ENCODE results near the gene CABP7. TPM values are rescaled to one million over a fixed set of nuclear protein-coding genes. Genes with fewer than 3 reads are reported as not detected.
A peak's percentile ranks its signal among the peaks of the same experiment; 100 is the strongest.

Gene CABP7
- total and polyA plus RNA-seq, 2 of the 13 experiments (the other 11 are each of a cell fraction or from before 2014, with no cell fraction given), result 0.08 TPM; not detected in 1

DNA sequence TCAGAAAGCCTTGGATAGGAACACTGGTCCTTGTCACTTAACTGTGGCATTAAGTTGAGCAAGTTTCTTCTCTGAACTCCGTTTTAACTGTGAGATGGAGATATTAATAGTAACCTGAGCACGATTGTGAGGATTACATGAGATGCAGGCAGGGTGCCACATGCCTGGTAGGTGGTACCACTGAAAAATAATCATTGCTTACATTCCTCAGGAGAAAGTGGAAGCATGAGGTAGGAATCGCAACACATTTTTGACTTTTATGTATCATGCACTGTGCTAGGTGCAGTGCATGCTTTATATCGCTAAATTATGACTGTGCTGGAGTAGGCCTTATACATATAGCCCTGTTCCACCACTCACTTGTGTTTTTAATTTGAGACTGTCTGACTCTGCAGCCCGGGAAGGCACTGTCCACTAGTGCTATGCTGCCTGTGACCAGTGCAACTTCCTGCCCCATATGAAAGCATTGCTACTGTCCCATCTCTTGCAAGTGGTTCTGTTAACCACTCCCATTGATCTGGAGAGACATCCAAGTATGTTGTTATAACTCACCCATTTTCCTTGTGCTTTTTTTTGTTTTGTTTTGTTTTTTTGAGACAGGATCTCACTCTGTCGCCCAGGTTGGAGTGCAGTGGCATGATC lies 48.4 kb downstream of the CABP7 start:
- Histone ChIP-seq H3K27me3 (ENCODE audit: control insufficient read depth in 1 of 2, insufficient read depth in 2 of 2, low read length in 2 of 2) (peaks cover 0 to 4% of the 10 kb centered on the region in 2 experiments; a peak in 1 of 5 replicates), H3K27ac (ENCODE audit: extremely low read length, insufficient read depth, low read length) (peak overlapping the region; percentile 88), H3K79me2 (ENCODE audit: insufficient read depth, low read length) (peaks cover 33% of the 10 kb centered on the region), H4K20me1 (ENCODE audit: insufficient read depth, low read length) (no peaks in the 10 kb centered on the region), H2AFZ (ENCODE audit: low read length) (no peak overlapping the region), H3K4me3 (replicated peaks in 1 of 3; ENCODE audit: insufficient read depth in 1 of 3, low read depth in 2 of 3, low read length in 3 of 3) (peak overlapping the region; percentile 95), H3K9me3 (ENCODE audit: low read length) (no peaks in the 10 kb centered on the region), H3K9ac (ENCODE audit: insufficient read depth, low read depth, low read length) (peak overlapping the region; percentile 94), H3K4me1 (ENCODE audit: insufficient read depth, low read length) (peaks cover 69% of the 10 kb centered on the region), H3K4me2 (ENCODE audit: low read depth, low read length) (peak overlapping the region; percentile 87), H3K36me3 (replicated peaks in 1 of 2; ENCODE audit: control insufficient read depth in 1 of 2, insufficient read depth in 2 of 2, low read length in 2 of 2) (no peaks in the 10 kb centered on the region; a peak in 1 of 5 replicates)
- no peak for ATAC-seq
- DNase-seq (ENCODE audit: low spot score), result no peak
- ChIA-PET POLR2A (interaction anchor here (3.6 kb wide), 1 partner anchor 14 kb away, joined by 17 read pairs; no protein-coding TSS in a partner anchor), CTCF (ENCODE audit: low intra/inter-chr PET ratio, low total read pairs) (no interaction called here)
- intact Hi-C loops (cut with micrococcal nuclease; ENCODE audit: unreplicated experiment) (no loop called here), in situ Hi-C loops (cut with HindIII; ENCODE audit: extremely low pct_ligation_motif_present, low pct_unique_long_range_greater_than_20kb) (no loop called here)
- FAIRE-seq, result no peak
- WGBS (ENCODE audit: low lambda C conversion rate), result 20% methylated on average over 6 of the region's 6 CpGs
- BruUV-seq (replicated peaks), result no TSS peak
- TF ChIP-seq MZF1 (CRISPR knock-in tag; IDR thresholded peaks at IDR 0.05; ENCODE audit: borderline replicate concordance) (no peak), ARID4A (CRISPR knock-in tag; IDR thresholded peaks at IDR 0.05; ENCODE audit: borderline replicate concordance) (0 out of 2 replicates have a peak, but pooled peaks have one; percentile 2), ISX (CRISPR knock-in tag; conservative IDR thresholded peaks at IDR 0.05) (no peak), MED13 (CRISPR knock-in tag; IDR thresholded peaks at IDR 0.05) (no peak), RFXAP (CRISPR knock-in tag; IDR thresholded peaks at IDR 0.05; ENCODE audit: borderline replicate concordance) (no peak), NAIF1 (CRISPR knock-in tag; IDR thresholded peaks at IDR 0.05; ENCODE audit: borderline replicate concordance) (no peak), BRF2 (CRISPR knock-in tag; IDR thresholded peaks at IDR 0.05) (no peak), TAF1 (CRISPR knock-in tag; IDR thresholded peaks at IDR 0.05) (peak; percentile 40; the same call in 1 of the 2 replicates), ZNF343 (CRISPR knock-in tag; IDR thresholded peaks at IDR 0.05) (0 out of 2 replicates have a peak, but pooled peaks have one; percentile 55), PRMT3 (CRISPR knock-in tag; IDR thresholded peaks at IDR 0.05; ENCODE audit: borderline replicate concordance, low read depth) (no peak), IRF1 (CRISPR knock-in tag; IDR thresholded peaks at IDR 0.05; ENCODE audit: low read depth) (no peak), GTF3A (CRISPR knock-in tag; conservative IDR thresholded peaks at IDR 0.05) (0 out of 2 replicates have a peak, but pooled peaks have one; percentile 18), SIX1 (CRISPR knock-in tag; IDR thresholded peaks at IDR 0.05; ENCODE audit: borderline replicate concordance) (no peak), HOXD1 (CRISPR knock-in tag; IDR thresholded peaks at IDR 0.05) (no peak)
- TF ChIP-seq, protein P1, sequence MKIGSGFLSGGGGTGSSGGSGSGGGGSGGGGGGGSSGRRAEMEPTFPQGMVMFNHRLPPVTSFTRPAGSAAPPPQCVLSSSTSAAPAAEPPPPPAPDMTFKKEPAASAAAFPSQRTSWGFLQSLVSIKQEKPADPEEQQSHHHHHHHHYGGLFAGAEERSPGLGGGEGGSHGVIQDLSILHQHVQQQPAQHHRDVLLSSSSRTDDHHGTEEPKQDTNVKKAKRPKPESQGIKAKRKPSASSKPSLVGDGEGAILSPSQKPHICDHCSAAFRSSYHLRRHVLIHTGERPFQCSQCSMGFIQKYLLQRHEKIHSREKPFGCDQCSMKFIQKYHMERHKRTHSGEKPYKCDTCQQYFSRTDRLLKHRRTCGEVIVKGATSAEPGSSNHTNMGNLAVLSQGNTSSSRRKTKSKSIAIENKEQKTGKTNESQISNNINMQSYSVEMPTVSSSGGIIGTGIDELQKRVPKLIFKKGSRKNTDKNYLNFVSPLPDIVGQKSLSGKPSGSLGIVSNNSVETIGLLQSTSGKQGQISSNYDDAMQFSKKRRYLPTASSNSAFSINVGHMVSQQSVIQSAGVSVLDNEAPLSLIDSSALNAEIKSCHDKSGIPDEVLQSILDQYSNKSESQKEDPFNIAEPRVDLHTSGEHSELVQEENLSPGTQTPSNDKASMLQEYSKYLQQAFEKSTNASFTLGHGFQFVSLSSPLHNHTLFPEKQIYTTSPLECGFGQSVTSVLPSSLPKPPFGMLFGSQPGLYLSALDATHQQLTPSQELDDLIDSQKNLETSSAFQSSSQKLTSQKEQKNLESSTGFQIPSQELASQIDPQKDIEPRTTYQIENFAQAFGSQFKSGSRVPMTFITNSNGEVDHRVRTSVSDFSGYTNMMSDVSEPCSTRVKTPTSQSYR (CRISPR knock-in tag; IDR thresholded peaks at IDR 0.05; ENCODE audit: borderline replicate concordance), result no peak
